PFSK-1 (cell line): ENCODE results near the gene SSH2.

Experiments used
- FOXP2 ChIP-seq: optimal IDR thresholded peaks from 2 replicates; pipeline ENCODE3; 2011; ENCODE audit warnings: borderline replicate concordance, control low read depth, inconsistent platforms; ENCODE audit not compliant: insufficient read depth; ENCODE audit errors: extremely low read length, extremely low read depth
- POLR2AphosphoS5 ChIP-seq: IDR thresholded peaks from 2 replicates; pipeline ENCODE4 v1.6.1; 2012; ENCODE audit warnings: low read depth, mild to moderate bottlenecking, control low read depth, low read length, moderate library complexity
- SIN3A ChIP-seq: IDR thresholded peaks from 2 replicates; pipeline ENCODE4 v1.6.1; 2012; ENCODE audit warnings: mild to moderate bottlenecking, low read length, moderate library complexity, borderline replicate concordance; ENCODE audit not compliant: insufficient read depth
- TAF1 ChIP-seq: IDR thresholded peaks from 2 replicates; pipeline ENCODE4 v1.6.1; 2012; ENCODE audit warnings: low read length, control low read depth, borderline replicate concordance; ENCODE audit not compliant: insufficient read depth
- TF ChIP-seq, protein P1 (sequence below), 2 experiments: IDR thresholded peaks; 2 replicates each; pipeline versions ENCODE4 v1.6.1 to v1.8.0; 2011 to 2012; ENCODE audit warnings: low read depth in 2 of 2, low read length in 2 of 2, control low read depth in 1 of 2, inconsistent platforms in 1 of 2, mild to moderate bottlenecking in 1 of 2, moderate library complexity in 1 of 2; ENCODE audit not compliant: insufficient read depth in 1 of 2

DNA sequence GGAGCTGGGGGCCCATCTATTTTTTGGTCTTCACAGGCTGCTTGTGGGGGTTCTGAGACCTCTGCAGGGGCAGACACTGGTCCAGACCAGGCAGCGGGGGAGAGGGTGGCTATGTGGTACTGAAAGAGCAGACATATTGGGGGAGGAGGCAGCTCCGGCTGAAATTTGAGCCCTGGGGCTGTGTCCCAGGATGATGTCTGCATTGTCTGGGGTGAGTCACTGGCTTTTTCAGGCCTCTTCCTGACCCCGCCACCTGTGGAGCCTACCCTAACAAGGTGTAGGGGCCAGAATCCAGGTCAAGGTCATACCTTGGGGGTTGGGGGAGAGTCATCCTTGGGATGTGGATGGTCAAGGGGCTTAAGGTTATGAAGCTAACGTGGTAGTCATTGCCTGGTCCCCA lies 309.8 kb downstream of the SSH2 start:
- TF ChIP-seq POLR2AphosphoS5 (no peak), SIN3A (no peak), TAF1 (no peak), FOXP2 (no peak)
- TF ChIP-seq, protein P1, sequence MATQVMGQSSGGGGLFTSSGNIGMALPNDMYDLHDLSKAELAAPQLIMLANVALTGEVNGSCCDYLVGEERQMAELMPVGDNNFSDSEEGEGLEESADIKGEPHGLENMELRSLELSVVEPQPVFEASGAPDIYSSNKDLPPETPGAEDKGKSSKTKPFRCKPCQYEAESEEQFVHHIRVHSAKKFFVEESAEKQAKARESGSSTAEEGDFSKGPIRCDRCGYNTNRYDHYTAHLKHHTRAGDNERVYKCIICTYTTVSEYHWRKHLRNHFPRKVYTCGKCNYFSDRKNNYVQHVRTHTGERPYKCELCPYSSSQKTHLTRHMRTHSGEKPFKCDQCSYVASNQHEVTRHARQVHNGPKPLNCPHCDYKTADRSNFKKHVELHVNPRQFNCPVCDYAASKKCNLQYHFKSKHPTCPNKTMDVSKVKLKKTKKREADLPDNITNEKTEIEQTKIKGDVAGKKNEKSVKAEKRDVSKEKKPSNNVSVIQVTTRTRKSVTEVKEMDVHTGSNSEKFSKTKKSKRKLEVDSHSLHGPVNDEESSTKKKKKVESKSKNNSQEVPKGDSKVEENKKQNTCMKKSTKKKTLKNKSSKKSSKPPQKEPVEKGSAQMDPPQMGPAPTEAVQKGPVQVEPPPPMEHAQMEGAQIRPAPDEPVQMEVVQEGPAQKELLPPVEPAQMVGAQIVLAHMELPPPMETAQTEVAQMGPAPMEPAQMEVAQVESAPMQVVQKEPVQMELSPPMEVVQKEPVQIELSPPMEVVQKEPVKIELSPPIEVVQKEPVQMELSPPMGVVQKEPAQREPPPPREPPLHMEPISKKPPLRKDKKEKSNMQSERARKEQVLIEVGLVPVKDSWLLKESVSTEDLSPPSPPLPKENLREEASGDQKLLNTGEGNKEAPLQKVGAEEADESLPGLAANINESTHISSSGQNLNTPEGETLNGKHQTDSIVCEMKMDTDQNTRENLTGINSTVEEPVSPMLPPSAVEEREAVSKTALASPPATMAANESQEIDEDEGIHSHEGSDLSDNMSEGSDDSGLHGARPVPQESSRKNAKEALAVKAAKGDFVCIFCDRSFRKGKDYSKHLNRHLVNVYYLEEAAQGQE (IDR thresholded peaks at IDR 0.05; ENCODE audit: insufficient read depth in 1 of 2, low read depth in 2 of 2, low read length in 2 of 2): no peak
